ENCODE data around the gene MLLT1. TPM values are rescaled to one million over a fixed set of nuclear protein-coding genes. Genes with fewer than 3 reads are reported as not detected.

The MLLT1 gene
- total and polyA plus RNA-seq, 7 donors: 9.9 to 25.5 (median 16.3) TPM

DNA sequence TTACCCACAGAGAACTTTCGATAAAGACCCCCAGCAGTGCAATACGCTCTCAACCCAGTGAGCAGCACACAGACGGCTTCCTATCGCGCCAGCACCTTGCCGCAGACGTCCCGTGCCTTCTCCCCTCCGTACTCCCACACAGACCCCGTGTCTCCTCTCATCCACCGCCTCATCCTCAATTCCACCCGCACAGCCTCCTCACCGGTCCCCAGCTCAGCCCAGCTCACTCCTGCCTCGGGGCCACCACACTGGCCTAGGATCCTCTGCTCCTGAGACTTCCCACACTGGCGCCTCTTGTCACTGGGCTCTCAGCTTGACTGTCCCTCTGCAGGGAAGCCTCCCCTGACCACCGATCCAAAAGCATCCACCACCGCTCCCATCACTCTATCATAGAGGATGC, 9.0 kb downstream of the MLLT1 start:
- Histone ChIP-seq H3K36me3 (peaks cover 11 to 35% (median 21%) of the 10 kb centered on the region in 4 donors), H3K4me3 (peak overlapping the region in 2 of 4 donors; percentile 41 to 42), H3K27ac (peak overlapping the region; percentile 84 to 92 (median 88)), H3K27me3 (no peaks in the 10 kb centered on the region), H3K4me1 (peaks cover 0 to 80% (median 72%) of the 10 kb centered on the region in 4 donors), H3K9me3 (no peaks in the 10 kb centered on the region)
- WGBS, 2 donors: 93 to 96% methylated on average over 17 of the region's 17 CpGs
- intact Hi-C loops (cut with DNase I): loop anchor here (5.0 kb wide), 3 partner anchors 54 to 214 kb away; no protein-coding TSS in a partner anchor
- no peak for DNase-seq
- TF ChIP-seq POLR2A (IDR thresholded peaks at IDR 0.05) (no peak), POLR2AphosphoS5 (IDR thresholded peaks at IDR 0.05) (no peak), EP300 (IDR thresholded peaks at IDR 0.05) (no peak)
- TF ChIP-seq, protein P1, sequence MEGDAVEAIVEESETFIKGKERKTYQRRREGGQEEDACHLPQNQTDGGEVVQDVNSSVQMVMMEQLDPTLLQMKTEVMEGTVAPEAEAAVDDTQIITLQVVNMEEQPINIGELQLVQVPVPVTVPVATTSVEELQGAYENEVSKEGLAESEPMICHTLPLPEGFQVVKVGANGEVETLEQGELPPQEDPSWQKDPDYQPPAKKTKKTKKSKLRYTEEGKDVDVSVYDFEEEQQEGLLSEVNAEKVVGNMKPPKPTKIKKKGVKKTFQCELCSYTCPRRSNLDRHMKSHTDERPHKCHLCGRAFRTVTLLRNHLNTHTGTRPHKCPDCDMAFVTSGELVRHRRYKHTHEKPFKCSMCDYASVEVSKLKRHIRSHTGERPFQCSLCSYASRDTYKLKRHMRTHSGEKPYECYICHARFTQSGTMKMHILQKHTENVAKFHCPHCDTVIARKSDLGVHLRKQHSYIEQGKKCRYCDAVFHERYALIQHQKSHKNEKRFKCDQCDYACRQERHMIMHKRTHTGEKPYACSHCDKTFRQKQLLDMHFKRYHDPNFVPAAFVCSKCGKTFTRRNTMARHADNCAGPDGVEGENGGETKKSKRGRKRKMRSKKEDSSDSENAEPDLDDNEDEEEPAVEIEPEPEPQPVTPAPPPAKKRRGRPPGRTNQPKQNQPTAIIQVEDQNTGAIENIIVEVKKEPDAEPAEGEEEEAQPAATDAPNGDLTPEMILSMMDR (IDR thresholded peaks at IDR 0.05): no peak

DNA sequence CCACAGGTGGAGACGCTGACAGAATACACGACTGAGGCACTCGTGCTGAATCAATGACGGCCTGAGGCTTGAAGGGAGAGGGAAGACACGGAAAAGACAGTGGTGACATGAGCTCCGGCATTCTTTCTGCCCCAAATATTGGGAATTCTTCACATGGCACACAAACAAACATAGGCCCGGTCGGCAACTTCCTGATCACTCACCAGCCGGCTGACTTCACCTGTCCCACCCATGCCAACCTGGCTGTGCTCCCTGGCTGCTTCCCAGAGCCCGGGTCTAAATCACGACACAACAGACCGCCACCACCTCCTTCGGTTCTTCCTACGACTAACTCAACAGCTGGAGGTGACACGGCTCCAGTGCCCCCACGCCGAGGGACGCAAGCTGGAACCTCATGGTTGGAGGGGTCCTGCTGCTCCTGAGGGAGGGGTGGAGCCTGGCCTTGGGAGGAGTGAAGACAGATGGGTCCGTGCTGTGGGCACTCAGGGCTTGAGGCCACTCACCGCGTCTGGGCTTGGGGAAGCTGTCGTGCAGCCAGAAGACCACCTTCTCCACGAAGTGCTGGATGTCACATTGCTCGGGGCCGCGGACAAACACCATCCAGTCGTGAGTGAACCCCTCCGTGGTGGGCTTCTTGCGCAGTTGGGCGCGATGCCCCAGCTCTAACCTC, 9.6 kb downstream of the MLLT1 start:
- DNase-seq: no peak
- Histone ChIP-seq H3K36me3 (peaks cover 11 to 38% (median 21%) of the 10 kb centered on the region in 4 donors), H3K9me3 (no peaks in the 10 kb centered on the region), H3K4me3 (no peak overlapping the region), H3K4me1 (peaks cover 0 to 74% (median 66%) of the 10 kb centered on the region in 4 donors), H3K27ac (peak overlapping the region; percentile 84 to 92 (median 88)), H3K27me3 (no peaks in the 10 kb centered on the region)
- intact Hi-C loops (cut with DNase I): loop anchor here (5.0 kb wide), 3 partner anchors 53 to 213 kb away; no protein-coding TSS in a partner anchor
- 74 to 92% methylated on average over 31 of the region's 31 CpGs for WGBS, 2 donors
- TF ChIP-seq, protein P1 (IDR thresholded peaks at IDR 0.05): no peak
- TF ChIP-seq POLR2A (IDR thresholded peaks at IDR 0.05) (no peak), POLR2AphosphoS5 (IDR thresholded peaks at IDR 0.05) (no peak), EP300 (IDR thresholded peaks at IDR 0.05) (no peak)

DNA sequence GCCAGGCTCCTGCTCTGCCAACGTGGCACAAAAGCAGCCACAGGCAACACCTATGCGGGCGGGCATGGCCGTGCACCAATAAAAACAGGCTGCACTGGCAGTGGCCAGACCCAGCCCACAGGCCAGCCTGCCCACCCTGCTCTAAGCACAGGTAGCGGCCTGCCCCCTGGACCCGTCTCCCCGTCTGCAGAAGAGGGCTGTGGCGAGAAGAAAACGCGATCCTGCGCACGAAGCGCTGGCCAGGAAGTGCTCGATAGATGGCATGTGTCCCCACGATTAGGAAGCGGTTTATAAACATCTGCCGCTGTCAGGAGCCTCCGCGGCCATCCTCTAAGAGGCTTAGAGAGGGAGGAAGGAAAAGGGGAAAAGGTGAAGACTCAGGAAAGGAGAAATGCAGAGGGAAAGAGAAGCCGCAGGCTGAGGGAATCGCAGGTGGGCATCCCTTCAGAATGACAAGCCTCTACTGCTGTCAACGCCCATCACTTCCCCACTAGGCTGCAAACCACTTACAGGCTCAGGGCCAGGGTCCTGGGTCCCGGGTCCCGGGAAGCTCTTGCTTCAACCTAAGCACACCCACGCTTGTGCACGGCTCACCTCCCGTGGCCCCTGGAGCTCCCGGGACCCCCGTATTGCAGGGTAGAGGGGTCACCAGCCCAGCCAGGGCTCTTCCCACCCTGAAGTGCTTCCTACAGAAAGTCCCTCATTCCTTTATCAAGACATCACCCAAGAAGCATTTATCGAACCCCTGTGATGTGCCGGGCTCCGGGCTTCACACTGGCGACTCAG, 10.5 kb downstream of the MLLT1 start:
- no peak overlapping the region for H3K4me3 ChIP-seq
- intact Hi-C loops (cut with DNase I): no loop called here
- H3K4me1 ChIP-seq: peaks cover 0 to 66% (median 59%) of the 10 kb centered on the region in 4 donors
- no peak overlapping the region for H3K27ac ChIP-seq
- H3K9me3 ChIP-seq: no peaks in the 10 kb centered on the region
- 89% methylated on average over 33 of the region's 33 CpGs for WGBS, 2 donors
- no peaks in the 10 kb centered on the region for H3K27me3 ChIP-seq
- H3K36me3 ChIP-seq: peaks cover 11 to 38% (median 21%) of the 10 kb centered on the region in 4 donors
- no peak for TF ChIP-seq POLR2AphosphoS5 (IDR thresholded peaks at IDR 0.05)
- no peak for DNase-seq

DNA sequence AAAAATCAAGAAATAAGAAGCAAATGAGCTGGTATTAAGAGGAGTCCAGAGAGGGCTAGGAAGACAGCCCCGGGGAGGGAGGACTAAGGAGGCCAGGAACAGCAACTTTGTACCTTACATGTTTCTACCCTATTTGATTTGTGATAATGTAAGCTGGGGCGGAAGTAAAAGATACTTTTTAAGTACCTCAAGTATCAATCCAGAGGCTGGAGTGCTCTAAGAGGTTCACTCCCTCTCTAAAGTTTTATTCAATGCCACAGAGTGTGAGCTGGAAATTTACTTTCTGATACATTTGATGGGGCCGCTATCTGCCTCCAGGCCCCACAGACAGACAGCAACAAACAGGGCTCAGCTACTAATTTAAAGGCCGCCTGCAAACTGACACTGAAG, 11.4 kb downstream of the MLLT1 start:
- Histone ChIP-seq H3K4me3 (no peak overlapping the region), H3K9me3 (no peaks in the 10 kb centered on the region), H3K4me1 (peaks cover 0 to 66% (median 59%) of the 10 kb centered on the region in 4 donors), H3K27me3 (no peaks in the 10 kb centered on the region), H3K27ac (no peak overlapping the region), H3K36me3 (peaks cover 11 to 43% (median 21%) of the 10 kb centered on the region in 4 donors)
- no peak for DNase-seq
- 94 to 96% methylated on average over 4 of the region's 4 CpGs for WGBS, 2 donors
- intact Hi-C loops (cut with DNase I): no loop called here
- TF ChIP-seq POLR2AphosphoS5 (IDR thresholded peaks at IDR 0.05): no peak
- TF ChIP-seq EP300 (IDR thresholded peaks at IDR 0.05): no peak
- TF ChIP-seq POLR2A (IDR thresholded peaks at IDR 0.05): no peak
- TF ChIP-seq, protein P1 (IDR thresholded peaks at IDR 0.05): no peak
